GM10266 (cell line): ENCODE measurements around the gene SLC50A1.

Source experiments
- DNase-seq: peaks from one replicate; pipeline ENCODE4 v3.0.0; 2012; ENCODE audit errors: extremely low spot score
- TF ChIP-seq, protein P1 (sequence below): IDR thresholded peaks from 2 replicates; pipeline ENCODE4 v1.5.1; 2012; ENCODE audit warnings: mild to moderate bottlenecking, low read depth; ENCODE audit not compliant: control insufficient read depth, insufficient read depth; ENCODE audit errors: missing control alignments

SLC50A1 gene

DNA sequence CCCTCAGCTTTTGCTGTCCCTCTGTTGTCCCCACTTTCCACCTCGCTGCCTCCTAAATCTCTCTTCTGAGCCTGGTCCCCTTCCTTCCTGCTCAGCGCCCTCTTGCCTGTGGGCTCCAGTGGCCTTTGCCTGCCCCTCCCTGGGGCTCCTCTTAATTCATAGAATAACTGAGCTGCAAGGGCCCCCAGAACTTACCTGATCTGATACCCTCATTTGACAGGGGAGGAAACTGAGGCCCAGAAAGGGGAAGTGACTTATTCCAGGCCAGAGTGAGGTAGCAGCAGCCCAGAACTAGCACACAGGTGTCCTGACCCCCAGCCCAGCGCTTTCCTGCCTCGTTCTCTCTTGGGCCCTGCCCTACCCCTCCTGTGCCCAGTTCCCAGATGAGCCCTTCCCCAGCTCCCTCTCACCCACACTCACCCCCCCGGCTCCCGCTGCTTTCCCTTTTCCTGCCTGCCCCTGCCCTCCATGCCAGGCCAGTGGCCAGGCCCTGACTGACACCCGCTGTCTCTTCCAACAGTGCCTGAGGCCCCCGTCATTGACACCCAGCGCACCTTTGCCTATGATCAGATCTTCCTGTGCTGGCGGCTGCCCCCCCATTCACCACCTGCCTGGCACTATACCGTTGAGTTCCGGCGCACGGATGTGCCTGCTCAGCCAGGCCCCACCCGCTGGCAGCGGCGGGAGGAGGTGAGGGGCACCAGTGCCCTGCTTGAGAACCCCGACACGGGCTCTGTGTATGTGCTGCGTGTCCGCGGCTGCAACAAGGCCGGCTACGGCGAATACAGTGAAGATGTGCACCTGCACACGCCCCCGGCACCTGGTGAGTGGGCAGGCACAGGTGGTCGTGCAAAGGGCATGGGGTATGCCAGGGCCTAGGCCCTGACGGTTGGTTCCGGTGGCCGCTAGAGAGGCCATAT lies 43.7 kb downstream of the SLC50A1 start:
- DNase-seq, result no peak
- TF ChIP-seq, protein P1, sequence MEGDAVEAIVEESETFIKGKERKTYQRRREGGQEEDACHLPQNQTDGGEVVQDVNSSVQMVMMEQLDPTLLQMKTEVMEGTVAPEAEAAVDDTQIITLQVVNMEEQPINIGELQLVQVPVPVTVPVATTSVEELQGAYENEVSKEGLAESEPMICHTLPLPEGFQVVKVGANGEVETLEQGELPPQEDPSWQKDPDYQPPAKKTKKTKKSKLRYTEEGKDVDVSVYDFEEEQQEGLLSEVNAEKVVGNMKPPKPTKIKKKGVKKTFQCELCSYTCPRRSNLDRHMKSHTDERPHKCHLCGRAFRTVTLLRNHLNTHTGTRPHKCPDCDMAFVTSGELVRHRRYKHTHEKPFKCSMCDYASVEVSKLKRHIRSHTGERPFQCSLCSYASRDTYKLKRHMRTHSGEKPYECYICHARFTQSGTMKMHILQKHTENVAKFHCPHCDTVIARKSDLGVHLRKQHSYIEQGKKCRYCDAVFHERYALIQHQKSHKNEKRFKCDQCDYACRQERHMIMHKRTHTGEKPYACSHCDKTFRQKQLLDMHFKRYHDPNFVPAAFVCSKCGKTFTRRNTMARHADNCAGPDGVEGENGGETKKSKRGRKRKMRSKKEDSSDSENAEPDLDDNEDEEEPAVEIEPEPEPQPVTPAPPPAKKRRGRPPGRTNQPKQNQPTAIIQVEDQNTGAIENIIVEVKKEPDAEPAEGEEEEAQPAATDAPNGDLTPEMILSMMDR, result no peak

DNA sequence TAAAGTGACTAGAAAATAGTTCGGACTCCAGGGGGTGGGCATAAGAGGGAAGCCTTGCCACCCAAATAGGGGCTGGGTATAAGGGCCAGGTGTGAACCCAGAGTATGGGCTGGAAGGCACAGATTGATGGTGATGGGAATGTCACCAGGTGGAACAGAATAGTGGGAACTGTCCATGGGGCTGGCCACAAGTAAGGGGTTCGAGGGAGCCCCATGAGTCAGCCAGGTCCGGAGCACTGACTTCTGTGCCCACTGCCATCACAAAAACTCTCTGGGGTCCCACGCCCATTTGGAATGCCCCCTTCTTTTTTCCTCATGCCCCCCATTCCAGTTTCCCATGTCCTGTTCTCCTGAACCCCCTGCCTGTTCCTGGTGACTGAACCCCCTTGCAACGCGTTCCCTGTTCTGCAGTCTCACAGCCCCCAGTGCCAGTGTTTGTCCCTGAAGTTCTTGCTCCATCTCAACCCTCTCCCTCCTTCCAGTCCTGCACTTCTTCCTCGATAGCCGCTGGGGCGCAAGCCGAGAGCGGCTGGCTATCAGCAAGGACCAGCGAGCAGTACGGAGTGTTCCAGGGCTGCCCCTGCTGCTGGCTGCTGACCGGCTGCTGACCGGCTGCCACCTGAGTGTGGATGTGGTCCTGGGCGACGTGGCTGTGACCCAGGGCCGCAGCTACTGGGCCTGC lies 45.9 kb downstream of the SLC50A1 start:
- TF ChIP-seq, protein P1, result no peak
- no peak for DNase-seq

DNA sequence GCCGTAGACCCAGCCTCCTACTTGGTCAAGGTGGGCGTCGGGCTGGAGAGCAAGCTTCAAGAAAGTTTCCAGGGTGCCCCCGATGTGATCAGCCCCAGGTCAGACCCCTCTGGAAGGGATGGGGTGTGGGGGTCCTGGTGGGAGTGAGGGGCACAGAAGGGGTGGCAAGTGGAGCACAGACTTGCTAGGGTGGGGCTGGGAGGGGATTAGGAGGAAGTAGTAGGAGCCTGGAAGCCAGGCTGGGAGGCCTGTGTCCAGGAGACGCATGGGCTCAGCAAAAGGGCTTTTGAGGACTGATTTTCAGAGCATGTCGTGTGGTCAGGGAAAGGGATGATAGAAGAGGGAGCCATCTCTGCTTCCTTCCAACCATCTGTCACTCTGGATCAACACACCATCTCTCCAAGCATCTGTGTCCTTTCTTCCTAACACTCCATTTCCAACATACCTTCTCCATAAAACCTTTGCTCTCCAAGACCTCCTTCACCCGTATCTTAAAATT lies 46.4 kb downstream of the SLC50A1 start:
- TF ChIP-seq, protein P1, result no peak
- DNase-seq, result no peak

DNA sequence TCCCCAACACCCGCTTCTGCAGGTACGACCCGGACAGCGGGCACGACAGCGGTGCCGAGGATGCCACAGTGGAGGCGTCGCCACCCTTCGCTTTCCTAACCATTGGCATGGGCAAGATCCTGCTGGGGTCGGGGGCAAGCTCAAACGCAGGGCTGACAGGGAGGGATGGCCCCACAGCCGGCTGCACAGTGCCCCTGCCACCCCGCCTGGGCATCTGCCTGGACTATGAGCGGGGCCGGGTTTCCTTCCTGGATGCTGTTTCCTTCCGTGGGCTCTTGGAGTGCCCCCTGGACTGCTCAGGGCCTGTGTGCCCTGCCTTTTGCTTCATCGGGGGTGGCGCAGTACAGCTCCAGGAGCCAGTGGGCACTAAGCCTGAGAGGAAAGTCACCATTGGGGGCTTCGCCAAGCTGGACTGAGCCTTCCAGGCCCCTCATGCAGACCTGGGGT lies 48.1 kb downstream of the SLC50A1 start:
- TF ChIP-seq, protein P1, result no peak
- DNase-seq, result no peak

DNA sequence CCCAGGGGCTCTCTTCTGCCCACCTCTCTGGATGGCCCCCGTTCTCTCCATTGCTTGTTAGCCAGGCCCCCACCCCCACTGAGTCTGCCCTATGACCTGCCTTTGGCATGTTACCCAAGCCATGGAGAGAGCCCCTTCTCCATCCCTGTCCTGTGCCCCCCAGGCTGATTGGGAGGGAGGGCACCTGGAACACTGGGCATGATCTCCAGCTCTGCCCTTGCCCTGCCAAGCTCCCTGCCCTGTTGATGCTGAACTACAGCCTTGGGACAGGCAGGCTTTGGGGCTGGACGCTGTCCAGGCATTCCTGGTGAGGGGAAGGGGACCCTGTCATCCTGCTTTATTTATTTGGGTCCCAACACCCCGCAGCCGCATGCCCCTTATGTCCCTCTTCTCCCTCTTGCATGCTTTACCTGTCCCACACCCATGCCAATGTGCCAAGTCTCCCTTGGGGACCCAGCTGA lies 48.7 kb downstream of the SLC50A1 start:
- TF ChIP-seq, protein P1, result no peak
- DNase-seq, result no peak

DNA sequence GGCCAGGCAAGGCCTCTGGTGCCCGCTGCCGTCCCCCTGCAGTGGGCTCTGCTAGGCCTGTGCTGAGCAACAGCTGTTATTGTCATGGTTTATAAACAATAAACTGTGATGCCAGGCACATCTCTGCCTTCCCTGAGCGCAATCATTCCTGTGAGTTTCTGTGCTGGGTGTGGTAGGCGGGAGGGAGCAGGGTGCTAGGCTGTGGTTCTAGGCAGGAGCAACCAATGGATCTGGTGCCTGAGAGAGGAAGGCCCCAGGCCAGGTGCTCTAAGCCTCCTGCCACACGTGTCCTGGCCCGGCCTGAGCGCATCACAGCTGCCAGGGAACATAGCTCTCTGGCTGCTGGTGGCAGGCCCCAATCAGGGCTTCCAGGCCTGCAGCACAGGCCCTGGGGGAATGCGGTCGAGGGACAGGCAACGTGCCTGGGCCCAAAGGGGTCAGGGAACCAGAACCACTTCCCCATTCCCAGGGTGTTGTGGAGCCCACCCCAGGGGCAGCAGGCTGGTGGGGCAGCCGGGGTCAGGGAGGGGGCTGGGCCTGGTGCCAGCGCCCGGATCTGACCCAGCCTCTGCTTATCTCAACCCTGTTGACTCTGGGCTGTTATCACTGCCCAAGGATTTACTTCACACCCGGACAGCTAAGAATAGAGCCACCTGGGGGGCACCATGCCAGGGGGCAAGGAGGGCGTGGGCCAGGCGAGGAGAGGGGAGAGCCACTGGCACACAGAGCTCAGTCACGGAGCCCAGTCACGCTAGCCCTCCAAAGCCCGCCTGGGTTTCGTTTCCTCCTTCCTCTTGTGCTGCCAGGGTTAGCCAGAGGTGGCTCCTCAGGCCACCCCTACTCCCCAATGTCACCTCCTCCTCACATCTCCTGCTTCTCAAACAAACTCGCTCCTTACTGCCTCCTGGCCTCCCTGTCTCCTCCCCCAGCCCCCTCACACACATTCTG lies 49.5 kb downstream of the SLC50A1 start:
- peak; percentile 84 for DNase-seq
- TF ChIP-seq, protein P1, result no peak
